C4-2B (cell line): ENCODE measurements around the gene ITGB1BP1.

Experiments
- ZFX ChIP-seq: fragments of 450-650 bp; IDR thresholded peaks from 2 replicates; pipeline ENCODE4 v1.6.1; 2017
- TF ChIP-seq, protein P1 (sequence below): fragments of 450-650 bp; conservative IDR thresholded peaks from 2 replicates; pipeline ENCODE4 v1.5.1; 2017; ENCODE audit warnings: mild to moderate bottlenecking

GRCh38 chr2:9358846-9359245 is 64.5 kb downstream of the ITGB1BP1 start:
- TF ChIP-seq, protein P1, sequence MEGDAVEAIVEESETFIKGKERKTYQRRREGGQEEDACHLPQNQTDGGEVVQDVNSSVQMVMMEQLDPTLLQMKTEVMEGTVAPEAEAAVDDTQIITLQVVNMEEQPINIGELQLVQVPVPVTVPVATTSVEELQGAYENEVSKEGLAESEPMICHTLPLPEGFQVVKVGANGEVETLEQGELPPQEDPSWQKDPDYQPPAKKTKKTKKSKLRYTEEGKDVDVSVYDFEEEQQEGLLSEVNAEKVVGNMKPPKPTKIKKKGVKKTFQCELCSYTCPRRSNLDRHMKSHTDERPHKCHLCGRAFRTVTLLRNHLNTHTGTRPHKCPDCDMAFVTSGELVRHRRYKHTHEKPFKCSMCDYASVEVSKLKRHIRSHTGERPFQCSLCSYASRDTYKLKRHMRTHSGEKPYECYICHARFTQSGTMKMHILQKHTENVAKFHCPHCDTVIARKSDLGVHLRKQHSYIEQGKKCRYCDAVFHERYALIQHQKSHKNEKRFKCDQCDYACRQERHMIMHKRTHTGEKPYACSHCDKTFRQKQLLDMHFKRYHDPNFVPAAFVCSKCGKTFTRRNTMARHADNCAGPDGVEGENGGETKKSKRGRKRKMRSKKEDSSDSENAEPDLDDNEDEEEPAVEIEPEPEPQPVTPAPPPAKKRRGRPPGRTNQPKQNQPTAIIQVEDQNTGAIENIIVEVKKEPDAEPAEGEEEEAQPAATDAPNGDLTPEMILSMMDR, result no peak
- TF ChIP-seq ZFX, result no peak
